ENCODE measurements around the gene CARMIL1. TPM values are rescaled to one million over a fixed set of nuclear protein-coding genes. Genes with fewer than 3 reads are reported as not detected.

Gene CARMIL1
- total RNA-seq, 1 donor from 2014 or later: 15.7 TPM

DNA sequence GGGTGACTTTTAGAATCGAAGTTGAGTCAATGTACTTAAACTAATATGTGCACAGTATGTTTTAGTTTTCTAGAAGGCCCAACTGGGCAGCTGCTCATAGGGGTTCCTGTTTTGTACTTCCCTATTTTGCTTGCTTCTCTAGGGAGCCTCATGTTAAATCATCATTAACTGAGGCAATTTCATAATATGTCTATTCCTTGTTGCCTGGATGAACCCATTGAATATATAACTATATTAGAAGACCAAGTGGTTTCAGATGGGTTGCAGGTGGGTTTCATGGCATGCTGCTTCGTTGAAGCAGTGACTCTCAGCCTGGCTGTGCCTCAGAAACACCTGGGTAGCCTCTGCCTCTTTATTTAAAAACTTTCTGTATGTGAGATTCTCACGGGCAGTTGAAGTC, 22.2 kb downstream of the CARMIL1 start:
- Mint-ChIP-seq H3K4me3 (no peak overlapping the region), H3K9me3 (peaks cover 4% of the 10 kb centered on the region), H3K27ac (no peak overlapping the region), H3K27me3 (ENCODE audit: low read depth) (no peaks in the 10 kb centered on the region), H3K4me1 (peaks cover 23% of the 10 kb centered on the region), H3K36me3 (no peaks in the 10 kb centered on the region)
- TF ChIP-seq, protein P1, sequence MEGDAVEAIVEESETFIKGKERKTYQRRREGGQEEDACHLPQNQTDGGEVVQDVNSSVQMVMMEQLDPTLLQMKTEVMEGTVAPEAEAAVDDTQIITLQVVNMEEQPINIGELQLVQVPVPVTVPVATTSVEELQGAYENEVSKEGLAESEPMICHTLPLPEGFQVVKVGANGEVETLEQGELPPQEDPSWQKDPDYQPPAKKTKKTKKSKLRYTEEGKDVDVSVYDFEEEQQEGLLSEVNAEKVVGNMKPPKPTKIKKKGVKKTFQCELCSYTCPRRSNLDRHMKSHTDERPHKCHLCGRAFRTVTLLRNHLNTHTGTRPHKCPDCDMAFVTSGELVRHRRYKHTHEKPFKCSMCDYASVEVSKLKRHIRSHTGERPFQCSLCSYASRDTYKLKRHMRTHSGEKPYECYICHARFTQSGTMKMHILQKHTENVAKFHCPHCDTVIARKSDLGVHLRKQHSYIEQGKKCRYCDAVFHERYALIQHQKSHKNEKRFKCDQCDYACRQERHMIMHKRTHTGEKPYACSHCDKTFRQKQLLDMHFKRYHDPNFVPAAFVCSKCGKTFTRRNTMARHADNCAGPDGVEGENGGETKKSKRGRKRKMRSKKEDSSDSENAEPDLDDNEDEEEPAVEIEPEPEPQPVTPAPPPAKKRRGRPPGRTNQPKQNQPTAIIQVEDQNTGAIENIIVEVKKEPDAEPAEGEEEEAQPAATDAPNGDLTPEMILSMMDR (IDR thresholded peaks at IDR 0.05; ENCODE audit: unreplicated experiment): no peak
- DNase-seq (ENCODE audit: low spot score in 2 of 2, unreplicated experiment in 2 of 2): no peak

- no peaks in the 10 kb centered on the region for H3K36me3 Mint-ChIP-seq
- no peak overlapping the region for H3K27ac Mint-ChIP-seq
- no peaks in the 10 kb centered on the region for H3K27me3 Mint-ChIP-seq (ENCODE audit: low read depth)
- DNase-seq (ENCODE audit: low spot score in 2 of 2, unreplicated experiment in 2 of 2): no peak
- H3K4me3 Mint-ChIP-seq: no peak overlapping the region
- H3K4me1 Mint-ChIP-seq: peaks cover 15% of the 10 kb centered on the region
- peaks cover 4% of the 10 kb centered on the region for H3K9me3 Mint-ChIP-seq
- TF ChIP-seq, protein P1 (IDR thresholded peaks at IDR 0.05; ENCODE audit: unreplicated experiment): no peak
Measured at GRCh38 chr6:25302151-25302550, 23.0 kb downstream of the CARMIL1 start.

- Mint-ChIP-seq H3K27ac (peak overlapping the region; percentile 32), H3K4me1 (peaks cover 13% of the 10 kb centered on the region)
Measured at GRCh38 chr6:25302677-25303128, 23.5 kb downstream of the CARMIL1 start.

DNA sequence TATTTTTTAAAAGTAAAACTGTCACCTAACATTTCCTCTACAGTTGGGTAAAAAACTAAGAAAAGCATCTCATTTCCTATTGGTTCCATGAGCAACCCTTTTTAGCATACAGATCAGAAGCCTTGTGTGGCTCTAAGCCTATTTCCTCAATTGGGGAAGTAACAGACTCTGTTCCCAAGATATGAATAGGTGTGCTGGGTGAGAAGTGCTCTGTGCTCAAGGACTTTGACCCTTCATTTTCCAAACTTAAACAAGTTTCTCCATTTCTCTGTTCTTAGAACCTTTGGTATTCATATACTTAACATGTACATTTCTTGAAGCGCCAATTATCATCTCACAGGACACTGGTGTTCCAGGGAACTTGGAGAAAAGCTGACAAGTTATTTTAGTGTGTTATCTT, 24.1 kb downstream of the CARMIL1 start:
- H3K4me3 Mint-ChIP-seq: no peak overlapping the region
- H3K36me3 Mint-ChIP-seq: no peaks in the 10 kb centered on the region
- H3K9me3 Mint-ChIP-seq: peaks cover 4% of the 10 kb centered on the region
- no peaks in the 10 kb centered on the region for H3K27me3 Mint-ChIP-seq (ENCODE audit: low read depth)
- DNase-seq (ENCODE audit: low spot score in 2 of 2, unreplicated experiment in 2 of 2): no peak
- H3K4me1 Mint-ChIP-seq: peaks cover 13% of the 10 kb centered on the region
- no peak overlapping the region for H3K27ac Mint-ChIP-seq
- TF ChIP-seq, protein P1 (IDR thresholded peaks at IDR 0.05; ENCODE audit: unreplicated experiment): no peak

More at GRCh38 chr6:25302677-25303128, 23.5 kb downstream of the CARMIL1 start:
- H3K36me3 Mint-ChIP-seq: no peaks in the 10 kb centered on the region
- H3K4me3 Mint-ChIP-seq: no peak overlapping the region
- no peak for DNase-seq (ENCODE audit: low spot score in 2 of 2, unreplicated experiment in 2 of 2)
- TF ChIP-seq, protein P1 (IDR thresholded peaks at IDR 0.05; ENCODE audit: unreplicated experiment): no peak
- H3K27me3 Mint-ChIP-seq (ENCODE audit: low read depth): no peaks in the 10 kb centered on the region
- H3K9me3 Mint-ChIP-seq: peaks cover 4% of the 10 kb centered on the region

- Mint-ChIP-seq H3K36me3 (no peaks in the 10 kb centered on the region), H3K27ac (no peak overlapping the region), H3K4me3 (no peak overlapping the region), H3K27me3 (ENCODE audit: low read depth) (no peaks in the 10 kb centered on the region), H3K9me3 (peaks cover 4% of the 10 kb centered on the region), H3K4me1 (peaks cover 13% of the 10 kb centered on the region)
- no peak for DNase-seq (ENCODE audit: low spot score in 2 of 2, unreplicated experiment in 2 of 2)
- TF ChIP-seq, protein P1 (IDR thresholded peaks at IDR 0.05; ENCODE audit: unreplicated experiment): no peak
Measured at GRCh38 chr6:25306379-25306778, 27.2 kb downstream of the CARMIL1 start.

Data from mesothelial cell of epicardium (in vitro differentiated cells).